HAP-1 (cell line): ENCODE measurements around the gene ALG9.
"Not testable (repeated sequence)": the region's sequence is repeated elsewhere in the genome, so short reads cannot be mapped to it uniquely, and the experiment has no call there.

Source experiments
- DNase-seq, 2 experiments: peaks; one replicate each; pipeline ENCODE4 v3.0.0-alpha.2; 2016 to 2020; ENCODE audit warnings: low spot score in 2 of 2
- H3K27me3 ChIP-seq: fragments of 250-450 bp; sonication (Bioruptor Pico); 2 replicates; pipeline ENCODE4 v1.5.1; 2020; ENCODE audit warnings: low read depth, mild to moderate bottlenecking, moderate library complexity
- H3K36me3 ChIP-seq: fragments of 250-450 bp; sonication (Bioruptor Pico); replicated peaks from 2 replicates; pipeline ENCODE4 v1.5.1; 2020; ENCODE audit warnings: mild to moderate bottlenecking
- H3K4me1 ChIP-seq: fragments of 250-450 bp; sonication (Bioruptor Pico); 2 replicates; pipeline ENCODE4 v1.5.1; 2020; ENCODE audit warnings: mild to moderate bottlenecking
- H3K4me3 ChIP-seq: fragments of 250-450 bp; sonication (Bioruptor Pico); 2 replicates; pipeline ENCODE4 v1.5.1; 2020; ENCODE audit warnings: mild to moderate bottlenecking, moderate library complexity
- H3K9me3 ChIP-seq: fragments of 250-450 bp; sonication (Bioruptor Pico); 2 replicates; pipeline ENCODE4 v1.5.1; 2020; ENCODE audit warnings: mild to moderate bottlenecking, moderate library complexity
- in situ Hi-C: fragments of 300-500 bp; cut with MboI; formaldehyde crosslinking; loops from 3 replicates; pipeline ENCODE4 v1.14.3; 2020; ENCODE audit warnings: low sequenced_read_pairs, inconsistent platforms, mixed read lengths

ALG9 gene

GRCh38 chr11:111909378-111909777, 38.0 kb upstream of the ALG9 start:
- Histone ChIP-seq H3K9me3 (no peaks in the 10 kb centered on the region), H3K27me3 (no peaks in the 10 kb centered on the region), H3K36me3 (no peaks in the 10 kb centered on the region), H3K4me1 (peaks cover 6% of the 10 kb centered on the region), H3K4me3 (no peak overlapping the region)
- no peak for DNase-seq
- in situ Hi-C loops = no loop called here

DNA sequence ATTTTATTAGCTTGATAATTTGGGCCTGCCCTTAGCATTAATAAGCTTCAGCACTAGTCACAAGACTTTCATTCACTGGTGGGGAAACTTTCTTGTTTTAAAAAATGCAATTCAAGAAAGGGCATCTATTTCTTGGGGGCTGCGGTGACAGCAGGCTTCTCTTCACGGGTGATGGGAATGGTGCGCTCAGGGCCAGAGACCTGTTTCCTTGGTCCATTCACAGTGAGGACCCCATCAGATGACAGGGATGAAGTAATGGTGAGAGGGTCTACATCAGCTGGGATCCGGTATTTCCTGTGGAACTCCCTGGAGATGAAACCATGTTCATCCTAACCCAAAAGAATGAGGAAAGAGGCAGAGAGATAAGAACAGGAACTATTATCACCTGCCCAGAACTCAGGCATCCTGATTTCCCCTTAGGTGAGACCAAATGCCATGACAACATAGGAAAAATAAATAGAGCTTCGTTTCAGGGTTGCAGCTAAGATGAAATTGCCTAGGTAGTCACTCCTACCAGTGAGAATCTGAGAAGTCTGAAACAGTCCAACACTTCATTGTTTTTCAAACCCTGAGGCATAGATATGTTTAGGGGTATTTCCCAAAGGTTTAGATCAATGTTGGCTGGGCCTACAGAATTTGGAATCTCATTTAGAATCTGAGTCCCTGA, 37.4 kb upstream of the ALG9 start:
- H3K36me3 ChIP-seq = no peaks in the 10 kb centered on the region
- no peaks in the 10 kb centered on the region for H3K9me3 ChIP-seq
- H3K27me3 ChIP-seq = no peaks in the 10 kb centered on the region; the same call in 1 of the 2 replicates
- peaks cover under 1% of the 10 kb centered on the region; the same call in 1 of the 2 replicates for H3K4me1 ChIP-seq
- H3K4me3 ChIP-seq = no peak overlapping the region
- in situ Hi-C loops = no loop called here
- DNase-seq = no peak

- Histone ChIP-seq H3K4me1 (no peaks in the 10 kb centered on the region), H3K9me3 (no peaks in the 10 kb centered on the region), H3K36me3 (no peaks in the 10 kb centered on the region), H3K27me3 (no peaks in the 10 kb centered on the region; the same call in 1 of the 2 replicates), H3K4me3 (no peak overlapping the region)
- in situ Hi-C loops = no loop called here
- DNase-seq = no peak
Observed at GRCh38 chr11:111906680-111907079, 35.3 kb upstream of the ALG9 start.

DNA sequence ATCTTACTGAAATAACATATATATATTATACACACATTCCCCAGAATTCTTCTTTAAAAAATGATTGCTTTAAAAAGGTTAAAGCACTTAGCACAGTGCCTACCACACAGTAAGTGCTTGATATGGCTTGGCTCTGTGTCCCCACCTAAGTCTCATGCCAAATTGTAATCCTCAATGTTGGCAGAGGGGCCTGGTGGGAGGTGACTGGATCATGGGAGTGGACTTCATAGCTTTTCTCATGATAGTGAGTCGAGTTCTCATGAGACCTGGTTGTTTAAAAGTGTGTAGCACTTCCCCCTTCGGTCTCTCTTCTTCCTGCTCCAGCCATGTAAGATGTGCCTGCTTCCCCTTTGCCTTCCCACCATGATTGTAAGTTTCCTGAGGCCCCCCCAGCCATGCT, 34.0 kb upstream of the ALG9 start:
- no peaks in the 10 kb centered on the region for H3K9me3 ChIP-seq
- in situ Hi-C loops = no loop called here
- no peaks in the 10 kb centered on the region for H3K36me3 ChIP-seq
- DNase-seq = no peak
- no peaks in the 10 kb centered on the region; the same call in 1 of the 2 replicates for H3K27me3 ChIP-seq
- H3K4me1 ChIP-seq = no peaks in the 10 kb centered on the region
- no peak overlapping the region for H3K4me3 ChIP-seq

- H3K9me3 ChIP-seq = no peaks in the 10 kb centered on the region
- H3K27me3 ChIP-seq = no peaks in the 10 kb centered on the region
- H3K36me3 ChIP-seq = no peaks in the 10 kb centered on the region
- no peak overlapping the region for H3K4me3 ChIP-seq
- DNase-seq = no peak
- no peaks in the 10 kb centered on the region for H3K4me1 ChIP-seq
- in situ Hi-C loops = no loop called here
Observed at GRCh38 chr11:111886844-111887243, 15.5 kb upstream of the ALG9 start.

- no peaks in the 10 kb centered on the region for H3K4me1 ChIP-seq
- H3K9me3 ChIP-seq = no peaks in the 10 kb centered on the region
- no peak overlapping the region for H3K4me3 ChIP-seq
- no peak for DNase-seq
- in situ Hi-C loops = no loop called here
- H3K27me3 ChIP-seq = no peaks in the 10 kb centered on the region
- no peaks in the 10 kb centered on the region for H3K36me3 ChIP-seq
Observed at GRCh38 chr11:111886032-111886431, 14.7 kb upstream of the ALG9 start.

DNA sequence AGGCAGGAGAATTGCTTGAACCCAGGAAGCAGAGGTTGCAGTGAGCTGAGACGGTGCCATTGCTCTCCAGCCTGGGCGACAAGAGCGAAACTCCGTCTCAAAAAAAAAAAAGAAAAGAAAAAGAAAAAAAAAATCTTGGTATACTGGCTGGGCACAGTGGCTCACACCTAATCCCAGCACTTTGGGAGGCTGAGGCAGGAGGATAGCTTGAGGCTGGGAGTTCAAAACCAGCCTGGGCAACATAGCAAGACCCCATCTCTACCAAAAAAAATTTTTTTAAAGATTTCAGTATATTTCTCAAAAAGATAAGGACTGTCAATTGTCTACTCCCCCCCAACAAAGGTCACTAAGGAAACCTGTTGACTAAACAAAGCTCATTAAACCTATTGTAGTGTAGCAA, 13.7 kb upstream of the ALG9 start:
- H3K4me3 ChIP-seq, DNase-seq, H3K4me1 ChIP-seq, H3K27me3 ChIP-seq, H3K36me3 ChIP-seq, H3K9me3 ChIP-seq, in situ Hi-C loops: not testable (repeated sequence)

- H3K36me3 ChIP-seq = no peaks in the 10 kb centered on the region
- H3K9me3 ChIP-seq = no peaks in the 10 kb centered on the region
- no peaks in the 10 kb centered on the region for H3K27me3 ChIP-seq
- H3K4me1 ChIP-seq = peaks cover 10% of the 10 kb centered on the region
- in situ Hi-C loops = no loop called here
- no peak overlapping the region for H3K4me3 ChIP-seq
- no peak for DNase-seq
Observed at GRCh38 chr11:111882202-111882601, 10.8 kb upstream of the ALG9 start.

- no peaks in the 10 kb centered on the region for H3K27me3 ChIP-seq
Observed at GRCh38 chr11:111879637-111879960, 8.2 kb upstream of the ALG9 start.

DNA sequence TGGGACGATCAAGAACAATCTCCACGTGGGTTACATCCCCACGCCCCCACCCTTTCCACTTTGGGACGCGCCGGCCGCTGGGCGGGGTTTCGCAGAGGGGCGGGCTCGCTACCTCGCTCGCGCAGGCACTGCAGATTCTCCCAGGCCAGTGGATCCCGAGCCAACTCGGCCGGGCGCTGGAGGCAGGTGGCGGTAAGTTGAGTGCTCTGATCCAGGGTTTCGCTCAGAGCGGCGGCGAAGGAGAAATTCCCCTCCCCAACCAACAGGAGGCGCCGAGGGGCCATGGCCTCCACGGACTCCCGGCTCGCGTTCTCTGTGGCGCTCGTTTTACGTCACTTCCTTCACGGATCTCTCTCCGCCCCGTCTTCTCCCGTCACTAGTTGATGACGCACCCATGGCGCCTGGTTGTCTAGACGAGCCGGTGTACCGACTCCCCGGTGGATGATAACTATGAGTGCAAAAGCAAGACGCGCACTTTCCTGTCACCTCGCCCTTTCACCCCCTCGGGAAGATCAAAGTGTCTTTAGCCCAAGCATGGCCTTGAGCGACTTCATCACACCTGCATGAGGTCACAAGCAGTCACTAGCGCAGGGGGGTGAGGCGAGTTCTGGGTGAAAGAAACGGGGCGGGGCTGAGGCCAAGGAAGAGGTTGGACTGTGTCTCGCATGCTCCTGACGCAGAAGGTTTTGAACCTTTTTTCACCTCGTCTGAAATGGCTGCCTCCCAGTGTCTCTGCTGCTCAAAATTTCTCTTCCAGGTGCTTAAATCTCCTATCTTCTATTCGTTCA, 7.7 kb upstream of the ALG9 start, which contains the start of the genes CFAP68 and FDXACB1:
CFAP68 (plus strand) TSS at position 693 of the 788 bp plus-strand sequence; CDS start at position 713, 20 bp downstream.
FDXACB1 (minus strand) TSS at position 317 of the 788 bp plus-strand sequence; CDS start at position 284, 33 bp downstream.
- in situ Hi-C loops = loop anchor here (10.0 kb wide), 1 partner anchor 206 kb away; the partner anchor contains the start of genes SDHD and TIMM8B

More at GRCh38 chr11:111879637-111879960, 8.2 kb upstream of the ALG9 start:
- no peaks in the 10 kb centered on the region for H3K9me3 ChIP-seq
- in situ Hi-C loops = loop anchor here (10.0 kb wide), 1 partner anchor 205 kb away; the partner anchor contains the start of genes SDHD and TIMM8B
- DNase-seq = no peak
- peak overlapping the region; percentile 66 for H3K4me3 ChIP-seq
- no peaks in the 10 kb centered on the region for H3K36me3 ChIP-seq
- H3K4me1 ChIP-seq = peaks cover 10% of the 10 kb centered on the region

GRCh38 chr11:111878385-111878848, 7.0 kb upstream of the ALG9 start:
- peak overlapping the region; percentile 66 for H3K4me3 ChIP-seq
- H3K9me3 ChIP-seq = no peaks in the 10 kb centered on the region
- no peaks in the 10 kb centered on the region for H3K36me3 ChIP-seq
- peak in 1 of 2 experiments; percentile 20 for DNase-seq
- peaks cover 10% of the 10 kb centered on the region for H3K4me1 ChIP-seq
- H3K27me3 ChIP-seq = no peaks in the 10 kb centered on the region
- in situ Hi-C loops = loop anchor here (10.0 kb wide), 1 partner anchor 206 kb away; the partner anchor contains the start of genes SDHD and TIMM8B

More for the DNA sequence above, 7.7 kb upstream of the ALG9 start, which contains the start of the genes CFAP68 and FDXACB1:
- Histone ChIP-seq H3K9me3 (no peaks in the 10 kb centered on the region), H3K36me3 (no peaks in the 10 kb centered on the region), H3K27me3 (no peaks in the 10 kb centered on the region), H3K4me3 (peak within 1 kb of the TSS; percentile 66), H3K4me1 (peaks cover 10% of the 10 kb centered on the region)
- peak; percentile 96 to 97 for DNase-seq

- DNase-seq = no peak
- in situ Hi-C loops = loop anchor here (10.0 kb wide), 1 partner anchor 213 kb away; the partner anchor contains the start of genes SDHD and TIMM8B
- H3K27me3 ChIP-seq = no peaks in the 10 kb centered on the region
- peaks cover 2% of the 10 kb centered on the region; the same call in 1 of the 2 replicates for H3K4me1 ChIP-seq
- H3K4me3 ChIP-seq = peak overlapping the region; percentile 72
- H3K36me3 ChIP-seq = no peaks in the 10 kb centered on the region; the same call in 1 of the 2 replicates
- H3K9me3 ChIP-seq = no peaks in the 10 kb centered on the region
Observed at GRCh38 chr11:111871693-111872161, 346 bp upstream of the ALG9 start.

- H3K36me3 ChIP-seq = peaks cover 4% of the 10 kb centered on the region
- in situ Hi-C loops = loop anchor here (10.0 kb wide), 1 partner anchor 214 kb away; the partner anchor contains the start of genes SDHD and TIMM8B
- no peaks in the 10 kb centered on the region for H3K9me3 ChIP-seq
- H3K4me1 ChIP-seq = peaks cover 2% of the 10 kb centered on the region; the same call in 1 of the 2 replicates
- H3K4me3 ChIP-seq = peak overlapping the region; percentile 72
- no peaks in the 10 kb centered on the region for H3K27me3 ChIP-seq
- peak in 1 of 2 experiments; percentile 79 for DNase-seq
Observed at GRCh38 chr11:111870522-111870885, 877 bp downstream of the ALG9 start.
